ENCODE measurements around the gene FAM107B. TPM values are rescaled to one million over a fixed set of nuclear protein-coding genes. Genes with fewer than 3 reads are reported as not detected.

FAM107B gene
- total and polyA plus RNA-seq, 12 donors = 2.6 to 18.5 (median 6.2) TPM

DNA sequence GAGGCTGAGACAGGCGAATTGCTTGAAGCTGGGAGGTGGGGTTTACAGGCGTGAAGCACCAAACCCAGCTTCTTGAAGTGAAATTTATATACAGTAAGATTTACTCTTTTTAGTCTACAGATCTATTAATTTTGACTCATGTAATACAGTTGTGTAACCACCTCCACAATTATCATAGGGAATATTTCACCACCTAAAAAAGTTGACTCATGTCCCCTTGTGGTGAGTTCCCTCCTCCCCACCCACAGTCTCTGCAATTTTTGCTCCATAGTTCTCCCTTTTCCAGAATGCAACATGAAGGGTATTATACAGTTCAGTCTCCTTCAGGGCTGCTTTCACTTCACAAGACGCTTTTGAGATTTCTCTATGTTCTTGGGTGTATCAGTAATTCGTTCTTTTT lies 156.8 kb downstream of the FAM107B start:
- Histone ChIP-seq H3K4me3 (no peak overlapping the region), H3K9me3 (no peaks in the 10 kb centered on the region), H3K4me1 (peaks cover 0 to 52% (median 8%) of the 10 kb centered on the region in 9 donors), H3K27ac (peak overlapping the region in 2 of 10 donors; percentile 39 to 48), H3K27me3 (no peaks in the 10 kb centered on the region), H3K36me3 (no peaks in the 10 kb centered on the region)
- intact Hi-C loops (cut with DNase I) = no loop called here
- TF ChIP-seq, protein P1, sequence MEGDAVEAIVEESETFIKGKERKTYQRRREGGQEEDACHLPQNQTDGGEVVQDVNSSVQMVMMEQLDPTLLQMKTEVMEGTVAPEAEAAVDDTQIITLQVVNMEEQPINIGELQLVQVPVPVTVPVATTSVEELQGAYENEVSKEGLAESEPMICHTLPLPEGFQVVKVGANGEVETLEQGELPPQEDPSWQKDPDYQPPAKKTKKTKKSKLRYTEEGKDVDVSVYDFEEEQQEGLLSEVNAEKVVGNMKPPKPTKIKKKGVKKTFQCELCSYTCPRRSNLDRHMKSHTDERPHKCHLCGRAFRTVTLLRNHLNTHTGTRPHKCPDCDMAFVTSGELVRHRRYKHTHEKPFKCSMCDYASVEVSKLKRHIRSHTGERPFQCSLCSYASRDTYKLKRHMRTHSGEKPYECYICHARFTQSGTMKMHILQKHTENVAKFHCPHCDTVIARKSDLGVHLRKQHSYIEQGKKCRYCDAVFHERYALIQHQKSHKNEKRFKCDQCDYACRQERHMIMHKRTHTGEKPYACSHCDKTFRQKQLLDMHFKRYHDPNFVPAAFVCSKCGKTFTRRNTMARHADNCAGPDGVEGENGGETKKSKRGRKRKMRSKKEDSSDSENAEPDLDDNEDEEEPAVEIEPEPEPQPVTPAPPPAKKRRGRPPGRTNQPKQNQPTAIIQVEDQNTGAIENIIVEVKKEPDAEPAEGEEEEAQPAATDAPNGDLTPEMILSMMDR (IDR thresholded peaks at IDR 0.05) = peak in 1 of 9 donors; percentile 27
- 75 to 94% methylated on average over 4 of the region's 4 CpGs for WGBS, 2 donors
- DNase-seq = no peak
- peak in 2 of 8 donors; percentile 46 to 56 for ATAC-seq

DNA sequence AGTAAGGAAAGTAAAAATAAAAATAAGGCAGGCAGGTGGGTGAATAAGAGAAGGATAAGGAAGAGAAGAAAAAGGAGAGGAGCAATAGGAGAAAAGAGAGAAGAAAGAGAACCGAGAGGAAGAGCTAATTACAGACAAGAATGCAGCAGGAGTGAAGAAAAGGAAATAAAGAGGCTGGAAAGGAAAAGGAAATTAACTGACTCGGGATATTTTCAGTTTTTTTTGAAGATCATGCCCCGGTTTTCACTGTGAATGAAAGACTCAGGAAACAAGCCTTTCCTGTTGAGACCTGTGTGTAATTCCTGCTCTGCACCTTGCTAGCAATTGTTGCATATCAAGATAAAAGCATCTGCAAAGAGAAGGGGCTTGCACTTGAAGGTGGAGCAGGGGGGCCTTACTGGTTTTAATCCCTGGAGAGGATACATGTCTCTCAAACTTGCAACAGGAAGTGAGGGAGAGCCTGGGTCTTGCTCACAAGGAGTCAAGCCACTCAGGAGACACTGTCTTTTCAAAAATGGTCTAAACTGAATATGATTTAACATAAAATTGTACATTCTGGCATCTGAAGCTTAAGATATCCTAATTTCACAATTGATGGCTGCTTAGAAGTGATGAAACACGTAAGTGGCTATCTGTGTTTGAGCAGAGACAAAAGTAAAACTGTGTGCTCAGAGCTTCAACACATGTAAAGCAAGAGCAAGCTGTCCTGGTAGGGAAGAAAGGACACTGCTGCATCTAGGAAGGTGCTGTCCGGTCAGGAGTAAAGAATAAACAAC lies 157.6 kb downstream of the FAM107B start:
- intact Hi-C loops (cut with DNase I) = no loop called here
- TF ChIP-seq, protein P1 (IDR thresholded peaks at IDR 0.05) = no peak
- Histone ChIP-seq H3K36me3 (no peaks in the 10 kb centered on the region), H3K4me1 (peaks cover 0 to 57% (median 8%) of the 10 kb centered on the region in 9 donors), H3K27ac (peak overlapping the region in 2 of 10 donors; percentile 39 to 48), H3K4me3 (no peak overlapping the region), H3K27me3 (no peaks in the 10 kb centered on the region), H3K9me3 (no peaks in the 10 kb centered on the region)
- ATAC-seq (no peak), DNase-seq (no peak)
- WGBS, 2 donors = 46 to 56% methylated on average over 5 of the region's 5 CpGs

DNA sequence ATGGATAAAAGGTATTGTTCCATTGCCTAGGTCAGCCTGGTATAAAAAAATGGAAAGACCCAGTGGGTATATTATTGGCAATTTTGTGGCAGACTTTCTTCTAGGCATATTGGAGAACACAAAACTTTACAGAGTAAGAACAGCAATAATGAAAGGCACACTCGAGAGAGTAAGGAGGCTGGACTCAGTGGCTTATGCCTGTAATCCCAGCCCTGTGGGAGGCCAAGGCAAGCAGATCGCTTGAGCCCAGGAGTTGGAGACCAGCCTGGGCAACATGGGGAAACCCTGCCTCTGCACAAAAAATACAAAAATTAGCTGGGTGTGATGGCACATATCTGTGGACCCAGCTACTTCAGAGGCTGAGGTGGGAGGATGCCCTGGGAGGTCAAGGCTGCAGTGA lies 158.2 kb downstream of the FAM107B start:
- WGBS, 2 donors = 81 to 89% methylated on average over 2 of the region's 2 CpGs
- ATAC-seq = no peak
- Histone ChIP-seq H3K9me3 (no peaks in the 10 kb centered on the region), H3K4me1 (peaks cover 0 to 57% (median 8%) of the 10 kb centered on the region in 9 donors), H3K27ac (peak overlapping the region in 1 of 10 donors; percentile 39), H3K27me3 (no peaks in the 10 kb centered on the region), H3K4me3 (no peak overlapping the region), H3K36me3 (no peaks in the 10 kb centered on the region)
- no peak for DNase-seq
- TF ChIP-seq, protein P1 (IDR thresholded peaks at IDR 0.05) = no peak
- intact Hi-C loops (cut with DNase I) = no loop called here

DNA sequence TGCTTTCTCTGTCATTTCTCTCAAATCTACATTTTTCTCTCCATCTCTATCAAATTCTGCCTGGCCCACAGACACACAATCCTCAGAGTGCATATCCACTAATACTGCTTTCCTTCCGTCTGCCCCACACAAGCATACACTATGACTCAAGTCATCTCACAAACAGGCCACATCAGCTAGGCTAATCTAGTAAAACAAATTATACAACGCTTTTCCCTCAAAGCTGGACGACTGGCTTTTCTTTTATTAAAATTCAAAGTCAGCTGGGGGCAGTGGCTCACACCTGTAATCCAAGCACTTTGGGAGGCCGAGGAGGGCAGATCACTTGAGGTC lies 161.1 kb downstream of the FAM107B start:
- no peak overlapping the region for H3K4me3 ChIP-seq

More for the DNA sequence above, 161.1 kb downstream of the FAM107B start:
- 92 to 97% methylated on average over 4 of the region's 4 CpGs for WGBS, 2 donors
- Histone ChIP-seq H3K27ac (peak overlapping the region in 1 of 10 donors; percentile 50), H3K4me1 (peaks cover 0 to 68% (median 12%) of the 10 kb centered on the region in 9 donors), H3K36me3 (no peaks in the 10 kb centered on the region), H3K9me3 (no peaks in the 10 kb centered on the region), H3K27me3 (no peaks in the 10 kb centered on the region)
- TF ChIP-seq, protein P1 (IDR thresholded peaks at IDR 0.05) = no peak
- no peak for DNase-seq
- intact Hi-C loops (cut with DNase I) = no loop called here
- no peak for ATAC-seq
